ENCODE data around the gene SNRNP35.
"Not testable (repeated sequence)": the region's sequence is repeated elsewhere in the genome, so short reads cannot be mapped to it uniquely, and the experiment has no call there.

Gene SNRNP35

DNA sequence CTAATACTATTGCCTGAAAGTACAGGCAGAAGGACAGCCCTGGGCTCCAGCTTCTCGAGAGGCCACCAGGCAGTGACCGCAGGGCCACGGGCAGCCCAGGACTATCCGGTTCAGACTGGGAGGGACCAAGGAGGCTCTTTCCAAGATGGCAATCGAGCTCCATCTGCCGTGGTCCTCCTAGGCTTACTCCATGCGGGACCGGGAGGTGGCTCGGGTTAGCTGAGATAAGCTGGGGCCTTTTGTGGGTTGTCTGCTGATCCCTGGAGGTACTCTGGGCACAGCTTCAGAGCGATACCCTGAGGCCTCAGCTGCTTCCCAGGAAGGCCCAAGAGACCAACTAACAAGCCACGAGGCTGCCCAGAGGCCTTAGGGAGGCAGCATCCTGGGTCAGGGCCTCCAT is 33.1 kb downstream of the SNRNP35 start:
- no peak for DNase-seq

DNA sequence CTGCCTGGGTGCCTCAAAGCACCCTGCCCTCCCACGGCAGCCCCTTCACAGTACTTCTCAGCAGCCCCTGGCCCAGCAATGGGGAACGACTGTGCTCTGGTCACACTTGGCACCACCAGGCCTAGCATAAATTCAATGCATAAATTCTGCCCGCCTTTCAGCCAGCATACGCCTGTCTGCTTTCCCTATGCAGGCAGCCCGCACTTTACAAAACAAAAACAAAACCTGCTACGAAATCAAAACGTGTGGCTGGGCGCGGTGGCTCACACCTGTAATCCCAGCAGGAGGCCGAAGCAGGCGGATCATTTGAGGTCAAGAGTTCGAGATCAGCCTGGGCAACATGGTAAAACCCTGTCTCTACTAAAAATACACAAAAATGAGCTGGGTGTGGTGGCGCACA is 33.5 kb downstream of the SNRNP35 start:
- no peak for DNase-seq

DNA sequence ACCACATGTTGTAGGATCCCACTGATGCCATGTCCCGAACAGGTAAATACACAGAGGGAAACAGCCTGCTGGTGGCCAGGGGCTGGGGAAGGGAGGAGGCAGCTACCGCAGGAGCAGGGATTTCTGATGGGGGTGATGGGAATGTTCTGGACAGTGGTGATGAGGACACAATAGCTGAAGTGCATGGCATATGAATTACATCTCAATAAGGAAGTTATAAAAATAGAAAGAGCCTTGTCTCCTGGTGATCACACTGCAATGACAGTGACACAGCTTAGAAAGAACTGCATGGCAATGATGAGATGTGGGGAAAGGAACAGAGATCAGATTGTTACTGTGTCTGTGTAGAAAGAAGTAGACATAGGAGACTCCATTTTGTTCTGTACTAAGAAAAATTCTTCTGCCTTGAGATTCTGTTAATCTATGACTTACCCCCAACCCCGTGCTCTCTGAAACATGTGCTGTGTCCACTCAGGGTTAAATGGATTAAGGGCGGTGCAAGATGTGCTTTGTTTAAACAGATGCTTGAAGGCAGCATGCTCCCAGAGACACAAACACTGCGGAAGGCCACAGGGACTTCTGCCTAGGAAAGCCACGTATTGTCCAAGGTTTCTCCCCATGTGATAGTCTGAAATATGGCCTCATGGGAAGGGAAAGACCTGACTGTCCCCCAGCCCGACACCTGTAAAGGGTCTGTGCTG is 34.5 kb downstream of the SNRNP35 start:
- not testable (repeated sequence) for DNase-seq

DNA sequence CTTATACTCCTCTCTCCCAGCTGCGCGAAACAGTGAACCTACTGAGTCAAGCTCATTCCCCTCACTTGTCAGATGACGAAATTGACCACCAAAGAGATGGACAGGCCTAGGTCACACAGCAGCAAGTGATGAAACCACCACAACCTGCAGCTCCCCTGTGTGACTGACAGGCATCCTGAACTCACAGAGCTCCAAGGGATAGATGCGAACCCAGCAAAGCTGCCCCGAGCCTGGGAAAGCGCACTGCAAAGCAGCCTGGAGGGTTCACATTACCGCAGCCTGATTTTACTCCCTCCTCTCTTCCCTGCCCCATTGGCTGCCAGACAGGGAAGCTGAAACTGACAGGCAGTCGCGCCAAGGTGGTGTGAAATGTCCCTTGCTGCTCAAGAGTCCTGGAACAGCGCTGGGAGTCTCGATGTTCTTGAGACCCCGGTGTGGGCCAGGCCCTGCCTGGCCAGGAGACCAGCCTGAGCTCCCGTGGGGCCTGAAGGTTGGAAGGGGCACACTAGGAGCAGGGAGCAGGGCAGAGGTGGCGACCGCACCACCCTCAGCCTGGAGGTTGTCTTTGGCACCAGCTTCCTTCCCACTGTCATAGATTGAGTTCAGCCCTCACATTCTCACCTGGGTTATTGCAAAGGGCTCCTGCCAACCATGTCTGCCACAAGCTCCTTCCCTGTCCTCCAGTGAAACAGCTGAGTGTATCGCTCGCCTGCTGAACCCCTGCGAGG is 36.3 kb downstream of the SNRNP35 start:
- DNase-seq: no peak

DNA sequence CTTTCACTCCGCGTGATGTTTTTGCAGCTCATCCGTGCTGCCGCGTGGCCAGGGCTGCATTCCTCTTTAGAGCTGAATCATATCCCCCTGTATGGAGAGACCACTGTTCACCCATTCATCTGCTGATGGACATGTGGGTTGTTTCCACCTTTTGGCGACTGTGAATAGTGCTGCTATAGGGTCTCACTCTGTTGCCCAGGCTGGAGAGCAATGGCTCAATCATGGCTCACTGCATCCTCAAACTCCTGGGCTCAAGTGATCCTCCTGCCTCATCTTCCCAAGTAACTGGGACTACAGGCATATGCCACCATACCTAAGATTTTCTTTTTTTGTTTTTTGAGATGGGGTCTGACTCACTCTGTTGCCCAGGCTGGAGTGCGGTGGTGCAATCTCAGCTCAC is 39.1 kb downstream of the SNRNP35 start:
- no peak for DNase-seq

DNA sequence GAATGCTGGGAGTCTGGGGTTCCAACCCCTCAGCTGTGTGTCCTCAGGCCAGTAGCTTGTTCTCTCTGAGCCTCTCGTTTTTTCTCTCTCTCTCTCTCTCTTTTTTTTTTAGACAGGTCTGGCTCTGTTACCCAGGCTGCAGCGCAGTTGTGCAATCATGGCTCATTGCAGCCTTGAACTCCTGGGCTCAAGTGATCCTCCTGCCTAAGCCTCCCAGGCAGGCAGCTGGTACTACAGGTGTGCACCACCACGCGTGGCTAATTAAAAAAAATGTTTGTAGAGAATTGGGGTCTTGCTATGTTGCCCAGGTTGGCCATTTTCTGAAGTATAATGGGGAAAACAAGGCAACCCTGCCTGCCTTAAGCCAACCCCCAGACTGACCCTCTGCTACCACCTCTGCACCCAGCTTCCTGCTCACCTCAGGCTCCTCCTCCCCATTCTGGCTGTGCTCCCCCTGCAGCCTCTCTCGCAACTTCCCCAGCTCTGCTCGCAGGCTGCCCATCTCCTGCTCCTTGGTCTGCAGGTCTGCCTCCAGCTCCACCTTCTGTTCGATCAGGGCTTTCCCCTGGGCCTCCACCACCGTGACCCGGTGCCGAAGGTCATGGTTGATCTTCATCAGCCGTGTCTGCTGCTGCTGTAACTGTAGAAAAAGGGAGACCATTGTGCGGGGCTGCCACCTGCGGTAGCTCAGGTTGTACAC is 40.3 kb downstream of the SNRNP35 start:
- DNase-seq: no peak

DNA sequence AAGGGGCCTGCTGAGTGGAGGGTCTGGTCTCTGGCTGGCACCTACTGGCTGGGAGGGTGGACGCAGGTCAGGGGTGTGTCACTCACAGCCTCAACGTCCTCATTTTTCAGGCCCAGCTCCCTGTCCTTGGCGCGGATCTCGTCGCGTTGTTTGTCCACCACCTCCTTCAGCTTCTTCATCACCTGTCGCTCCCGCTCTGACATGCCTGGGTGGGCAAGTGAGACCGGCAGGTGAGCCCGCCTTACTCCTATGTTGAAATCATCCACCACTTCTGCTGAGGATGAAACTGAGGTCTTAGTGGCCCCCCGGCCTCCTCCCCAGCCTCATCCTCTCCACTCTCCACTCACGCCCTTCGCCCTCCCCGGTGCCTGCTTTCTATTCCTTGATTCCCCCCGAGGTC is 41.4 kb downstream of the SNRNP35 start:
- no peak for DNase-seq

DNA sequence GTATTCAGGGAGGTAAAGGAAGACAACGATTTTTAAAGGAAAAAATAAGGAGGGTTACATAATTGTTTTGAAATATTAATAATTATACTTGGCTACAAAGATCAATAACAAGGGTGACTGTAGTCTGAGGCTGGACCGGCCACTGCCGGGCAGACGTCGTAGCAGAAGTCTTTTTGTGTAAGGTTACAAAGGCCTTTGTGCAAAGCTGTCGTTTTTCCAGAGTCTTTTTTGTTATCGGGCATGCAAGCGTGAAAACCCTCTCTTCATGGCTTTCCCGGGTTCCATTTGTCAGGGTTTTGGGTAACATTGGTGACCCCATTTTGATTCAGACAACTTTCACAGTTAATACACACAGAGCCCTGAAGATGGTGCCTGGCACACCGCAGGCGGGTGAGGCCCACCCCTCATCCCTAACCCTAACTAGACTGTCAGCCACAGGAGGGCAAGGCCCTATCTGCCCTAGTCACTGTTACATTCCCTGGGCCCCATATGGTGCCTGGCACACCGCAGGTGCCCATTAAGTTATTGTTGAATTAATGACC is 44.3 kb downstream of the SNRNP35 start:
- no peak for DNase-seq

DNA sequence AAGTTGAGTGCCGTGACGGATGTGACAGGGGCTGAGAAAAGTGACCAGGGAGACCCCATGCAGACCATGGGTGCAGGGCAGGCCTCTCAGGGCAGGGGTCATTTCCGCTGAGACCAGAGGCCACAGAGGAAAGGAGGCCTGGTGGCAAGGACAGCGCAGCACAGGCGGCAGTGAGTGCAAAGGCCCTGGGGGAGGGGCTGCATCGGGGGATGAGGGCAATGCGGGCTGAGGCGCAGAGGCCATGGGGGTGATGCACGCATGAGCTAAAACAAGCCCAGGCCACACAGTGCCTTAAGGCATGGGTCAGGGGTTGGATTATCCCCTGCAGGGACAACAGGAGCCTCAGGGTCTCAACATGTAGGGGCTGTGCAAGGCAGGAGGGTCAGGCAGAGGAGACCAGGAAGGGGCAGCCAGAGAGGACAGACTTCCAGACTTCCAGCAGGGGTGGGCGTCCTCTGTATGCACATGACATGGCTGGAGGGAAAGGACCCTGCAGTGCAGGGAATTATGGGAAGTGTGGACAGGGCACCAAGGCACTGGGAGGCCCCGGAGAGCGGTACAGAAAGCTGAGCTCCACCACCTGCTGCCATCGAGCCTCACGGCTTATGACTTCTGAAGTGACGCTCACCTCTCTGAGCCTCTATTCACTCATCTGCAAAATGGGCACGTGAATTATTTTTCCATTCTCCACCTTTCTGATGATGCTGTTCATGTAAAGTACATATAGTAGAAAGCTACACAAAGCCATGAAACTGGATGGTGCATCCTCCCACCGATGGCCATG is 48.3 kb downstream of the SNRNP35 start:
- DNase-seq: no peak

DNA sequence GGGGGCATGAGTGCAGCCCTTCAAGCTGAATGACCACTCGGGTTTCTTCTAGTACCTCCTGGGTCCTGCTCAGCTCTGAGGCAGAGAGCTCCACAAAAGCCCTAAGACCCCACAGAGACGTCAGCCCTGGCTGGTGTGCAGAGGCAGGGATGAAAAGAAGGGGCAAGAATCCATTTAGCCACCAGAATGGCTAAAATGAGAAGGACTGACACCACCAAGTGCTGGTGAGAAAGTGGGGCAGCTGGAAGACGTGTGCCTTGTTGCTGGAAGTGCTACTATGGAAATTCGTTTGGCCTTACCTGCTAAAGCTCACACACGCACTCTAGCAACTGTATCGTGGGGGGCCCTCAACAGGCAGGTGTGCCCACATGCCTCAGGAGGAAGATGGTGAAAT is 48.9 kb downstream of the SNRNP35 start:
- no peak for DNase-seq

DNA sequence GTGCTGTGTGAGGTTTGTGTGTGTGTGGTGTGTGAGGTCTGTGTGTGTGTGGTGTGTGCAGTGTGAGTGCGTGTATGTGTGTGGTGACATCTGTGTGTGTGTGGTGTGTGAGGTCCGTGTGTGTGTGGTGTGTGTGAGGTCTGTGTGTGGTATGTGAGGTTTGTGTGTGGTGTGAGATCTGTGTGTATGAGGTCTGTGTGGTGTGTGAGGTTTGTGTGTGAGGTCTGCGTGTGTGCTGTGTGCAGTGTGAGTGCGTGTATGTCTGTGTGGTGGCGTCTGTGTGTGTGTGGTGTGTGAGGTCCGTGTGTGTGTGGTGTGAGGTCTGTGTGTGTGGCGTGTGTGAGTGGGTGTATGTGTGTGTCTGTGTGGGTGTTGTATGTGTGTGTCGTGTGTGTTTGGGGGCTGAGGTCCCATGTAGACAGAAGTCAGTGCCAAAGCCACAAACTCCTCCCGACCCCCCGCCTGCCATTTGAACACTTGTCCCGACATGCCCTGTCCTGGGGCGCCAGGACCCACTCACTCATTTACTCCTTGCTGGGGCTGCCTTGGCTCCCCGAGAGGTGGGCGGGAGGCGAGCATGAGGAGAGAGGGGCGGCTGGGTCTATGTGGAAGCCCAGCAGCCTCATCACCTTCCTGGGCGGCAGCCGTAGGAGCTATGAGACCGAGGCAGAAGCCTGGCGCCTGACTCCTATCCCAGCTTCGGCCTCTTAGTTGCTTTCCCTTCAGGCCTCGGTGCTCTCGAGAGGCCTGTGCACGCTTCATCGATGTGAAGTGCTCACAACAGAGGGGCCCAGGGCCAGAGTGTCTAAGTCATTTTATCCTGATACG is 55.1 kb downstream of the SNRNP35 start:
- DNase-seq: no peak

DNA sequence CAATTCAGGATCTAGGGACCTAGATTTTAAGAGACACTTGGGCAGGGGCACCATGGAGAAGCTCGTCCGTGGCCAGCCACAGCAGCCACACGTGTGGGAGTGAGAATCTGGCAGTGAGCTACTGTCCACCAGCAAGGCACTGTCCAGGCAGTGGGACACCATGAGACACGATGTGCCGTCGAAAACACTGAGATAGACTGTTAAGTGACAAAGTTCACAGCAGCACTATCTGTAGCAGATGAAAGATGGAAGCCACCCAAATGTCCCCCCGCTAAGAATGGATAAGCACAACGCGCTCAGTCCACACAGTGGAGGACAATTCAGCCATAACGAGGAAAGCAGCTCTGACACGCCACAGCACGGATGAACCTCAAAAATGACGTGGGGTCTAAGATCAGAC is 55.9 kb downstream of the SNRNP35 start:
- no peak for DNase-seq

DNA sequence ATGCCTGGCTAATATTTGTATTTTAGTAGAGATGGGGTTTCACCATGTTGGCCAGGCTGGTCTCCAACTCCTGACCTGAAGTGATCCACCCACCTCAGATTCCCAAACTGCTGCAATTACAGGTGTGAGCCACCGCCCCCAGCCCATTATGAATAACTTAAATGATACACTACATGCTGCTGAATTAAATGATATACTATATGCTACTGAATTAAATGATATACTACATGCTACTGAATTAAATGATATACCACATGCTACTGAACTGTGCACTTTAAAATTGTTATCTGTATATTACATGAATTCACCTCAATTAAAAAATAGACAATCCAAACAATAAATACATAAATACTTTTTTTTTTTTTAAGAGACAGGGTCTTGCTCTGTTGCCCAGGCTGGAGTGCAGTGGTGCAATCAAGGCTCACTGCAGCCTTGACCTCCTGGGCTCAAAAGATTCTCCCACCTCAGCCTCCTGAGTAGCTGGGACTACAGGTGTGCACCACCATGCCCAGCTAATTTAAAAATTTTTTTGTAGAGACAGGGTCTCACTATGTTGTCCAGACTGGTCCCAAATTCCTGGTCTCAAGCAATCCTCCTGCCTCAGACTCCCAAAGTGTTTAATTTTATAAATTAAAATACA is 56.8 kb downstream of the SNRNP35 start:
- not testable (repeated sequence) for DNase-seq

DNA sequence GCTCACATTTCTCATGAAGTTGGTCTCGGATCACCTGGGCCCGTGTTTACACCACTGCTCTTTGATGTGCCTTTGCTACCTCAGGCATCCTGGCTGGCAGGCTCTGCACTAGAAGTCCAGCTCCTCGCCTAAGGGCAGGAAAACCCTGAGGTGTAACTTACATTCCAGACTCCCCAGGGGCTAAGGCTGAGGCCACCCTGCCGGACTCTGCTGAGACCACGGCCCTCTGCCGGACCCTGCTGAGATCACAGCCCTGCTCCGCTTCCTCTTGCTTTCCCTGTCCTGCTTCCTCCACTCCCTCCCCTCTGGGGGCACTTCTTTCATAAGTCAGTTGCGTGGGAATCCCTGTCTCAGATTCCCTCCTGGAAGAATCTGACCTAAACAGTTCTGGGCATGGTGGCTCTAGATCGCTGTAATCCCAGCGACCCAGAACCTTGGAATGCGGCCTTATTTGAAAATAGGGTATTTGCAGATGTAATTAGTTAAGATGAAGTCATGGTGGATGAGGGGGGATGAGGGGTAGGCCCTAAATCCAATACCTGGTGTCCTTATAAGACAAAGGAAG is 58.4 kb downstream of the SNRNP35 start:
- DNase-seq: no peak

All from OCI-M1 (cell line).